ENCODE data around the gene CHORDC1. TPM values are rescaled to one million over a fixed set of nuclear protein-coding genes. Genes with fewer than 3 reads are reported as not detected.
"Not testable (repeated sequence)": the region's sequence is repeated elsewhere in the genome, so short reads cannot be mapped to it uniquely, and the experiment has no call there.

CHORDC1 gene
- total and polyA plus RNA-seq, 12 donors: 11.3 to 83.7 (median 34.8) TPM

- no peaks in the 10 kb centered on the region for H3K36me3 ChIP-seq (replicated peaks in 1 of 2)
- H3K27me3 ChIP-seq: no peaks in the 10 kb centered on the region
- H3K4me3 ChIP-seq: no peak overlapping the region
- no peaks in the 10 kb centered on the region for H3K4me1 ChIP-seq (replicated peaks in 1 of 2)
- no peak for TF ChIP-seq CTCF (IDR thresholded peaks at IDR 0.05)
- no peak for TF ChIP-seq POLR2A (IDR thresholded peaks at IDR 0.05)
- no peak for DNase-seq
- 92 to 96% (median 93%) methylated on average over 2 of the region's 2 CpGs for WGBS, 4 donors
- no peak overlapping the region for H3K27ac ChIP-seq
- no peaks in the 10 kb centered on the region for H3K9me3 ChIP-seq (replicated peaks in 1 of 3)
- intact Hi-C loops (cut with DNase I): no loop called here
Measured at GRCh38 chr11:90178751-90179150, 44.1 kb downstream of the CHORDC1 start.

- H3K27ac ChIP-seq: no peak overlapping the region
- intact Hi-C loops (cut with DNase I): no loop called here
- no peak for DNase-seq
- no peaks in the 10 kb centered on the region for H3K9me3 ChIP-seq (replicated peaks in 1 of 3)
- WGBS, 4 donors: 82 to 98% (median 92%) methylated on average over 1 of the region's 1 CpG
- no peaks in the 10 kb centered on the region for H3K27me3 ChIP-seq
- H3K4me1 ChIP-seq (replicated peaks in 1 of 2): peaks cover 5 to 8% of the 10 kb centered on the region in 2 donors
- no peak for TF ChIP-seq CTCF (IDR thresholded peaks at IDR 0.05)
- no peak for TF ChIP-seq POLR2A (IDR thresholded peaks at IDR 0.05)
- H3K36me3 ChIP-seq (replicated peaks in 1 of 2): no peaks in the 10 kb centered on the region
- H3K4me3 ChIP-seq: no peak overlapping the region
Measured at GRCh38 chr11:90176069-90176468, 46.8 kb downstream of the CHORDC1 start.

- DNase-seq: no peak
- no peaks in the 10 kb centered on the region for H3K9me3 ChIP-seq (replicated peaks in 1 of 3)
- H3K36me3 ChIP-seq (replicated peaks in 1 of 2): no peaks in the 10 kb centered on the region
- no peak for TF ChIP-seq POLR2A (IDR thresholded peaks at IDR 0.05)
- no peak for TF ChIP-seq CTCF (IDR thresholded peaks at IDR 0.05)
- intact Hi-C loops (cut with DNase I): no loop called here
- H3K27ac ChIP-seq: peak overlapping the region in 1 of 5 donors; percentile 61
- H3K4me3 ChIP-seq: no peak overlapping the region
- H3K4me1 ChIP-seq (replicated peaks in 1 of 2): peaks cover 5 to 14% of the 10 kb centered on the region in 2 donors
- H3K27me3 ChIP-seq: no peaks in the 10 kb centered on the region
Measured at GRCh38 chr11:90171359-90171758, 51.5 kb downstream of the CHORDC1 start.

- 92 to 94% (median 93%) methylated on average over 3 of the region's 3 CpGs for WGBS, 4 donors
- intact Hi-C loops (cut with DNase I): no loop called here
Measured at GRCh38 chr11:90168571-90168970, 54.3 kb downstream of the CHORDC1 start.

GRCh38 chr11:90167704-90168103, 55.1 kb downstream of the CHORDC1 start:
- intact Hi-C loops (cut with DNase I); DNase-seq; H3K36me3 ChIP-seq (replicated peaks in 1 of 2); H3K27ac ChIP-seq; H3K4me3 ChIP-seq; H3K9me3 ChIP-seq (replicated peaks in 1 of 3); H3K27me3 ChIP-seq: not testable (repeated sequence)
- H3K4me1 ChIP-seq (replicated peaks in 1 of 2): peaks cover 5 to 14% of the 10 kb centered on the region in 2 donors
- WGBS, 4 donors: 82 to 98% (median 85%) methylated on average over 7 to 8 of the region's 8 CpGs

More at GRCh38 chr11:90168571-90168970, 54.3 kb downstream of the CHORDC1 start:
- TF ChIP-seq CTCF (IDR thresholded peaks at IDR 0.05) (no peak), POLR2A (IDR thresholded peaks at IDR 0.05) (no peak)
- Histone ChIP-seq H3K4me3 (no peak overlapping the region), H3K9me3 (replicated peaks in 1 of 3) (no peaks in the 10 kb centered on the region), H3K27ac (no peak overlapping the region), H3K4me1 (replicated peaks in 1 of 2) (peaks cover 5 to 14% of the 10 kb centered on the region in 2 donors), H3K27me3 (no peaks in the 10 kb centered on the region), H3K36me3 (replicated peaks in 1 of 2) (no peaks in the 10 kb centered on the region)
- no peak for DNase-seq

- H3K9me3 ChIP-seq (replicated peaks in 1 of 3); DNase-seq; H3K4me3 ChIP-seq; H3K36me3 ChIP-seq (replicated peaks in 1 of 2); H3K27ac ChIP-seq; intact Hi-C loops (cut with DNase I); H3K27me3 ChIP-seq: not testable (repeated sequence)
- H3K4me1 ChIP-seq (replicated peaks in 1 of 2): peaks cover 5 to 14% of the 10 kb centered on the region in 2 donors
- 94 to 98% (median 96%) methylated on average over 14 to 49 of the region's 49 CpGs for WGBS, 4 donors
Measured at GRCh38 chr11:90166982-90167573, 55.8 kb downstream of the CHORDC1 start.
